Right atrium auricular region (tissue), 2 donors: ENCODE data around the gene PIGU. TPM values are rescaled to one million over a fixed set of nuclear protein-coding genes. Genes with fewer than 3 reads are reported as not detected.
A peak's percentile ranks its signal among the peaks of the same experiment; 100 is the strongest.

Source experiments
- DNase-seq: peaks from one replicate; pipeline ENCODE4 v3.0.0-alpha.2; 2019; ENCODE audit warnings: low spot score
- H3K27ac ChIP-seq, 2 donors: fragments of 200-600 bp; sonication (generic); 1 replicate in 1 of 2; 2 replicates in 1 of 2; pipeline ENCODE4 v1.5.1; 2016 to 2019
- H3K27me3 ChIP-seq, 2 donors: fragments of 200-600 bp; sonication (generic); one replicate each; pipeline versions ENCODE4 v1.5.1 to v1.6.0; 2017 to 2019
- H3K36me3 ChIP-seq: fragments of 200-600 bp; sonication (generic); one replicate; pipeline ENCODE4 v1.5.1; 2016
- H3K4me1 ChIP-seq, 2 donors: fragments of 200-600 bp; sonication (generic); one replicate each; pipeline versions ENCODE4 v1.5.1 to v1.6.0; 2017 to 2019
- H3K4me3 ChIP-seq, 2 donors: fragments of 200-600 bp; sonication (generic); 1 replicate in 1 of 2; 2 replicates in 1 of 2; pipeline ENCODE4 v1.5.1; 2017 to 2019; ENCODE audit warnings: mild to moderate bottlenecking in 1 of 2, moderate library complexity in 1 of 2
- H3K9me3 ChIP-seq, 2 donors: fragments of 200-600 bp; sonication (generic); one replicate each; pipeline ENCODE4 v1.5.1; 2019
- total RNA-seq, 2 donors: library from RNA; depleted of rRNA; stranded (reverse); fragments of >200 nt; gene quantifications; one replicate each; pipeline ENCODE4 v1.1.0, GENCODE V29; 2016
- TF ChIP-seq, protein P1 (sequence below), 2 donors: fragments of 200-600 bp; sonication (generic); IDR thresholded peaks; one replicate each; pipeline ENCODE4 v1.5.1; 2019; ENCODE audit warnings: antibody characterized with exemption in 2 of 2

The PIGU gene
- total RNA-seq, 2 donors from 2014 or later = 16.6 to 17.7 TPM

DNA sequence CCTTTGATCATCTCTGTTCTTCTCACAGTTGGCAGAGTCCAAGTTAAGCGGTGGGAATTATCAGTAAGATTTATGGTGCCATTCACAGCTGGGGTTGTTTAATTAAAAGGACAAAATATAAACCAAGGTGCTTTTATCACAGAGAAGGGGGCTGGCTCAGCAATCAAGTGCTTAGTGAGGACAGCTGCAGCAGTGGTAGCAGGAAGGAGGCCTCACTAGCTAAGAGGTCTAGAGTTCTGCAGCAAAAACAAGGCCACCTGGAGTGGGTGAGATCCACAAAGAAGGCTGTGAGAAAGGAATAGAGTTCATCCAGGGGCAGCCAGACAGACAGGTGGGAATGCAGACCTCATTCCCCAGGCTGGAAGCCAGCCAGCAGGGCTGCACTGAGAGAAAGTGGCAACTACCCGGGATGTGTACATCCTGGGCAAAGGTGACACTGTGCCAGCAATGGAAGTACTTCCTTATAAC, 37.1 kb downstream of the PIGU start:
- Histone ChIP-seq H3K4me3 (no peak overlapping the region), H3K9me3 (no peaks in the 10 kb centered on the region), H3K4me1 (no peaks in the 10 kb centered on the region), H3K27ac (no peak overlapping the region), H3K36me3 (peaks cover 6% of the 10 kb centered on the region), H3K27me3 (no peaks in the 10 kb centered on the region)
- no peak for DNase-seq
- TF ChIP-seq, protein P1, sequence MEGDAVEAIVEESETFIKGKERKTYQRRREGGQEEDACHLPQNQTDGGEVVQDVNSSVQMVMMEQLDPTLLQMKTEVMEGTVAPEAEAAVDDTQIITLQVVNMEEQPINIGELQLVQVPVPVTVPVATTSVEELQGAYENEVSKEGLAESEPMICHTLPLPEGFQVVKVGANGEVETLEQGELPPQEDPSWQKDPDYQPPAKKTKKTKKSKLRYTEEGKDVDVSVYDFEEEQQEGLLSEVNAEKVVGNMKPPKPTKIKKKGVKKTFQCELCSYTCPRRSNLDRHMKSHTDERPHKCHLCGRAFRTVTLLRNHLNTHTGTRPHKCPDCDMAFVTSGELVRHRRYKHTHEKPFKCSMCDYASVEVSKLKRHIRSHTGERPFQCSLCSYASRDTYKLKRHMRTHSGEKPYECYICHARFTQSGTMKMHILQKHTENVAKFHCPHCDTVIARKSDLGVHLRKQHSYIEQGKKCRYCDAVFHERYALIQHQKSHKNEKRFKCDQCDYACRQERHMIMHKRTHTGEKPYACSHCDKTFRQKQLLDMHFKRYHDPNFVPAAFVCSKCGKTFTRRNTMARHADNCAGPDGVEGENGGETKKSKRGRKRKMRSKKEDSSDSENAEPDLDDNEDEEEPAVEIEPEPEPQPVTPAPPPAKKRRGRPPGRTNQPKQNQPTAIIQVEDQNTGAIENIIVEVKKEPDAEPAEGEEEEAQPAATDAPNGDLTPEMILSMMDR (IDR thresholded peaks at IDR 0.05) = no peak

GRCh38 chr20:34638532-34638931, 38.4 kb downstream of the PIGU start:
- H3K27ac ChIP-seq = peak overlapping the region in 1 of 2 donors; percentile 64
- no peak overlapping the region for H3K4me3 ChIP-seq
- no peak for DNase-seq
- H3K36me3 ChIP-seq = peaks cover 14% of the 10 kb centered on the region
- H3K9me3 ChIP-seq = no peaks in the 10 kb centered on the region
- no peaks in the 10 kb centered on the region for H3K4me1 ChIP-seq
- no peaks in the 10 kb centered on the region for H3K27me3 ChIP-seq
- TF ChIP-seq, protein P1 (IDR thresholded peaks at IDR 0.05) = no peak

- DNase-seq = no peak
- H3K27me3 ChIP-seq = no peaks in the 10 kb centered on the region
- H3K36me3 ChIP-seq = peaks cover 20% of the 10 kb centered on the region
- H3K27ac ChIP-seq = peak overlapping the region; percentile 64 to 69
- no peaks in the 10 kb centered on the region for H3K4me1 ChIP-seq
- H3K9me3 ChIP-seq = no peaks in the 10 kb centered on the region
- TF ChIP-seq, protein P1 (IDR thresholded peaks at IDR 0.05) = no peak
- no peak overlapping the region for H3K4me3 ChIP-seq
These were observed 38.9 kb downstream of the PIGU start for GRCh38 chr20:34638039-34638292.

DNA sequence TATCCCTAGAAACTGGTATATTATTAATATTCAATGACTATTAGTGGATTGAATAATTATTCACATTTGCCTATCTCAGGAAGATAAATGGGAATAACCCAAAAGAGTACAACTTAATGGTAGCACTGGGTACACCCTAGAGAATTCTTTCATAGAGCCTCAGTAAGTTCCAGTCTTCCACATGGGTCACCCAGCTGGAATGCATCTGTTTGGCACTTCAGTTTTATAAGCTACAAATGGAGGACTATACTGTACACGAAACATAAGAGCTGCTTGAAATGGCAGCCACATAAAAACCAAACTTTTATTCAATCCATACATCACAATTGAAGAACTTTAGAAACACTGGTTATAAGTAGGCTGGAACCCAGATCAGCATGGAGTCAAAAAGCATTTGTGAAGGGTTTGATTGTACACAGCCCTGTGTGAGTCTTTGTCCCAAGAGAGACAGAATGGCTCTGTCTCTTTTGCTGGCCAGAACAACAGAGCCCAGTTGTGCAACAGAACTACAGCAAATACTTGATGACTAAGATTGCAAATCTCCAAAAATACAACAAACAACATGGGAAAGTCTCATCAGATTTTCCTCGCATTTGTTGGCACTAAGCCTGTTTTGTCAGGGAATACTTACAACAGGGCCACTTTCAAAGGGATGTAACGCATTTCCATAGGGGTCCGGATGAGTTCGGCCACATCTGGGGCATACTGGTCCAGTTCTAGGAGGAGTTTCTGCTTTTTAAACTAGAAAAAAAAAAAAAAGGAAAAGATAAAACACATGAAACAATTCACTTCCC, 39.5 kb downstream of the PIGU start:
- TF ChIP-seq, protein P1 (IDR thresholded peaks at IDR 0.05) = no peak
- Histone ChIP-seq H3K4me1 (no peaks in the 10 kb centered on the region), H3K36me3 (peaks cover 20% of the 10 kb centered on the region), H3K27me3 (no peaks in the 10 kb centered on the region), H3K27ac (peak overlapping the region; percentile 69), H3K4me3 (no peak overlapping the region), H3K9me3 (no peaks in the 10 kb centered on the region)
- peak; percentile 70 for DNase-seq

- no peak for DNase-seq
- Histone ChIP-seq H3K27ac (peak overlapping the region; percentile 27 to 69), H3K4me3 (no peak overlapping the region), H3K27me3 (no peaks in the 10 kb centered on the region), H3K36me3 (peaks cover 20% of the 10 kb centered on the region), H3K9me3 (no peaks in the 10 kb centered on the region), H3K4me1 (no peaks in the 10 kb centered on the region)
- TF ChIP-seq, protein P1 (IDR thresholded peaks at IDR 0.05) = no peak
These were observed 40.2 kb downstream of the PIGU start for GRCh38 chr20:34636648-34637047.

DNA sequence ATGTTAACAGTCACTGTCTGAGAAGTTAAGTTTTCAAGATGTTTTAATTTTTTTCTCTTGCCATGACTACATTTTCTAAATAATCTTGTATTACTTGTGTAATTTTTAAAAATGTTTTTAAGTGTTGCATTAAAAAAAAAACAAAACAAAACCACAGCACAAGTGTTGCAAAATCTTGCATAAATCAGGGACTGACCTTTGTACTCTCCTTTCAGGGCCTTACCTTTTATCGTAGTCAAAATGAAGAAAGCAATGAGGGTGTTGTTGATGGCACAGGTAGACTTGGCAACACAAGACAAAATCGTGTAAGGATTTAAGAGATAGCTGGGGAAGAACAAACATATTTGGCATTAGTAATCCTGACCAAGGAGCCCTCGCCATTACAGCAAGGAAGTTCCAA, 42.5 kb downstream of the PIGU start:
- H3K36me3 ChIP-seq = peaks cover 20% of the 10 kb centered on the region
- H3K4me3 ChIP-seq = no peak overlapping the region
- H3K27me3 ChIP-seq = no peaks in the 10 kb centered on the region
- no peak overlapping the region for H3K27ac ChIP-seq
- H3K9me3 ChIP-seq = no peaks in the 10 kb centered on the region
- H3K4me1 ChIP-seq = peaks cover 0 to 2% of the 10 kb centered on the region in 2 donors
- TF ChIP-seq, protein P1 (IDR thresholded peaks at IDR 0.05) = no peak
- no peak for DNase-seq
